ENCODE results near the gene BACE1-AS. TPM values are rescaled to one million over a fixed set of nuclear protein-coding genes. Genes with fewer than 3 reads are reported as not detected.

Gene BACE1-AS
- 5.1 and 5.2 TPM in 2 replicates for total RNA-seq

DNA sequence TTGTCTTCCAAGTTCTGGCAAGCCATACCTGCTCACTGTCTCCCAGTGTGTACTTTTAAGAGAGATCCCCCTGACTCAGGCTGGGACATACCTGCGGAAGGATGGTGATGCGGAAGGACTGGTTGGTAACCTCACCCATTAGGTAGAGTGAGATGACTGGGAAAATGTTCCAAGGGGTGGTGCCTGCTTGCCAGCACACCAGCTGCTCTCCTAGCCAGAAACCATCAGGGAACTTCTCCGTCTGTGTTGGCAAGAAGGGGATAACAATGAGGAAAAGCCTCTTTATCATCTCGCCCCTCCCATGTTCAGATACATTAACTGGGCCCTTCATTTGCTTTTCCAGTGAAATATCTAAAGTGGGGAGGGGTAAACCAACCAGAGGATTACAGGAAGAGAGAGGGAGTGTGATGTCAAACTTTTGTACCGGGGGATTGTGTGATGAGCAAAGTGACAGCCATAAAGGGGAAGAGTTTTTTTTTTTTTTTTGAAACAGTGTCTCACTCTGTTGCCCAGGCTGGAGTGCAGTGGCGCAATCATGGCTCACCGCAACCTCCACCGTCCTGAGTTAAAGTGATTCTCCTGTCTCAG lies at the start of gene BACE1-AS:
BACE1-AS (plus strand) TSS at position 538 of the 588 bp plus-strand sequence.

DNA sequence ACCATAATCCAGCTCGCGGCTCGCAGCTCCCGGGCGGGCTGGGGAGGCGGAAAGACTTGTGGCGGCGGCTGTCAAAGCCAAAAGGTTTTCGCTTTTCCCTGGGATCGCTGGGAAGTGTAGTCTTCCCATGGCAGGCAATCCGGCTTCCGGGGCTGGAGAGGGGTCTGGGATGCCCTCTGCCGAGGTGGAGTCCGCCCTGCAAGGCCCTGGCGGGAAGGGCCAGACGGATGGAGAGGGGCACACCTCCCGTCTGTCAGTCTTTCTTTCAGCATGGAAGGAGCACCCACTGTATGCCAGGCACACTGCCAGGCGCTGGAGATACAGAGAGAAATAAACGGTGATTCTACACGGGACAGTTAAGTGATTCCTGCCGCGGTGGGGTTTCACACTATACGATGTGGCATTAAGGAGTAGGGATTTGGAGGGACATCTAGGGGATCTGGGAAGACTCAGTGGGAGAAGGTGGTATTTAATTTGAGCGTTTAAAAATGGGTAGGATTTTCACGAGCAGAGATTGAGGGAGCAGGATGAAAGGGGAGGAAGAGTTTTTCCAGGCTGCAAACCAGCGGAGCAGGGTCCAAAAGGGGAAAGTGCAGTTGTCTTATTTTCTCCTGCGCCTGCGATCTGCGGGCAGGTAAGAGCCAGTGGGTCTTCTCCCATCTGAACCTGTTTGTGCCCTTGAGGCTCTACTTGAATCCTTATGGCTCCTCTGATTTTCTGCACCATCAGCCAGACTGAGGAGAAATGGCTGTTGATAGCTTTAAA lies 25.2 kb downstream of the BACE1-AS start, which contains the start of gene BACE1:
BACE1 (minus strand) TSS at position 60 of the 765 bp plus-strand sequence. CDS start 461 bp downstream, outside the sequence.

DNA sequence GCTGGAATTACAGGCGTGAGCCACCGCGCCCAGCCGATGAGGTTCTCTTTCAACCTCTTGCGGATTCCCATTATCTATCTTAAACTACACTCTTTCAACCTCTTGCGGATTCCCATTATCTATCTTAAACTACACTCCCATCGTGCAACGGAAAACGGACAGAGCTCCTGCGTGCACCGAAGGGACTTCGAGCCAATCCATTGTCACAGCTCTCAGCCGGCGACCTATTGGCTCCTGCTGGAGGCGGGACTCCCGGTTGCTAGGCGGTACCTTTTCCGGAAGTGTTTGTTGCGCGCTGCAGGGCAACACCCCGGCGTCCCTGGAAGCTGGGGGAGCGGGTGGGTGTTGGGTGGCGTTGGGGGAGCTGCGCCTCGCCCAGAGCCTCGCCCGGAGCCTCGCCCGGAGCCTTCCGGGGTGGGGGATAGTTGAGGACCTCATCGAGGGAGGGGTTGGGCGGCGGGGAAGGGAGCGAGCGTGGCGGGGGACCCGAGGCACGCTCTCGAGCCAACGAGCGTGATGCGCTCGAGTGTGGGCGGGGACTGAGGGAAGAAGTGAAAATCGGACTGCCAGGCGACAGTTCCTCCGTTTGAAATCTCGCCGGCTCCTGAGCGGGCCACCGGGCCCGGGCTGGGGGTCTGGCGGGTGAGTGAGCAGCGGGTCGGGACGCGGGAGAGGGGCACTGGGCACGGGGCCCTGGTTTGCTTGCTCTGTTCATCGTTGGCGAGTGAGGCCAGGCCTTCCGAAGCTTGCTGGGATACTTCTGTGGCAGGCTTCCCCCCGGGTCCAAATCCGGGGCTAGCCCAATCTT lies 36.6 kb downstream of the BACE1-AS start, which contains the start of gene CEP164:
CEP164 (plus strand) TSS at position 288 of the 808 bp plus-strand sequence. CDS start 10,733 bp downstream, outside the sequence.

Small RNA genes lying within 50 kb of the gene (small RNA-seq; reads per million reads assigned to genes)
- gene RF00564 = not detected

Other genes with a start within 250 kb of the BACE1-AS start
- 21.0 and 23.1 TPM in 2 replicates for gene SIK3, start 192.9 kb upstream of the BACE1-AS start, total RNA-seq
- gene PAFAH1B2, start 147.1 kb upstream of the BACE1-AS start, total RNA-seq = 228 and 242 TPM in 2 replicates
- gene SIDT2, start 112.6 kb upstream of the BACE1-AS start, total RNA-seq = 11.0 and 12.8 TPM in 2 replicates
- gene TAGLN, start 92.0 kb upstream of the BACE1-AS start, total RNA-seq = 2.8 and 11.7 TPM in 2 replicates
- gene PCSK7, start 59.3 kb upstream of the BACE1-AS start, total RNA-seq = 40.2 and 41.1 TPM in 2 replicates
- 16.0 and 17.2 TPM in 2 replicates for gene RNF214, start 58.7 kb upstream of the BACE1-AS start, total RNA-seq
- gene BACE1, start 24.9 kb downstream of the BACE1-AS start, total RNA-seq = 14.2 and 17.5 TPM in 2 replicates
- 33.5 and 41.9 TPM in 2 replicates for gene CEP164, start 36.5 kb downstream of the BACE1-AS start, total RNA-seq

All from thoracic aorta endothelial cell (primary cell).